ENCODE measurements around the gene PRKX.
"Not testable (repeated sequence)": the region's sequence is repeated elsewhere in the genome, so short reads cannot be mapped to it uniquely, and the experiment has no call there.

- not testable (repeated sequence) for TF ChIP-seq CTCF (IDR thresholded peaks at IDR 0.05; ENCODE audit: low read length); EZH2 (IDR thresholded peaks at IDR 0.05; ENCODE audit: borderline replicate concordance, low read length)
Measured at GRCh38 chrX:3683236-3683635, 30.2 kb downstream of the PRKX start.
